ENCODE measurements around the gene HMMR.

The HMMR gene

GRCh38 chr5:163478126-163478981 lies 17.9 kb downstream of the HMMR start:
- Histone ChIP-seq H3K4me1 (ENCODE audit: control insufficient read depth, insufficient read depth, low read length) (no peaks in the 10 kb centered on the region), H3K27me3 (ENCODE audit: control insufficient read depth, insufficient read depth, low read length, poor library complexity, severe bottlenecking) (no peaks in the 10 kb centered on the region), H3K4me3 (ENCODE audit: insufficient read depth, low read depth, low read length) (no peak overlapping the region), H3K9me3 (ENCODE audit: control insufficient read depth, low read length) (no peaks in the 10 kb centered on the region), H3K36me3 (ENCODE audit: control insufficient read depth, insufficient read depth, low read length) (peaks cover 25% of the 10 kb centered on the region), H3K27ac (ENCODE audit: insufficient read depth, low read depth, low read length, poor library complexity, severe bottlenecking) (no peak overlapping the region)
- 88 to 94% methylated on average over 1 of the region's 2 CpGs for WGBS, 2 experiments

GRCh38 chr5:163478982-163479271 lies 18.5 kb downstream of the HMMR start:
- no peaks in the 10 kb centered on the region for H3K4me1 ChIP-seq (ENCODE audit: control insufficient read depth, insufficient read depth, low read length)
- H3K4me3 ChIP-seq (ENCODE audit: insufficient read depth, low read depth, low read length): no peak overlapping the region
- H3K27ac ChIP-seq (ENCODE audit: insufficient read depth, low read depth, low read length, poor library complexity, severe bottlenecking): no peak overlapping the region
- no peaks in the 10 kb centered on the region for H3K27me3 ChIP-seq (ENCODE audit: control insufficient read depth, insufficient read depth, low read length, poor library complexity, severe bottlenecking)
- H3K9me3 ChIP-seq (ENCODE audit: control insufficient read depth, low read length): no peaks in the 10 kb centered on the region
- peaks cover 25% of the 10 kb centered on the region for H3K36me3 ChIP-seq (ENCODE audit: control insufficient read depth, insufficient read depth, low read length)
- WGBS, 2 experiments: 100% methylated on average over 1 of the region's 1 CpG

GRCh38 chr5:163489055-163489744 lies 28.8 kb downstream of the HMMR start:
- 86 to 88% methylated on average over 6 of the region's 6 CpGs for WGBS, 2 experiments
- H3K36me3 ChIP-seq (ENCODE audit: control insufficient read depth, insufficient read depth, low read length): peaks cover 29% of the 10 kb centered on the region
- peaks cover 4% of the 10 kb centered on the region for H3K4me1 ChIP-seq (ENCODE audit: control insufficient read depth, insufficient read depth, low read length)
- no peaks in the 10 kb centered on the region for H3K27me3 ChIP-seq (ENCODE audit: control insufficient read depth, insufficient read depth, low read length, poor library complexity, severe bottlenecking)
- no peaks in the 10 kb centered on the region for H3K9me3 ChIP-seq (ENCODE audit: control insufficient read depth, low read length)
- H3K4me3 ChIP-seq (ENCODE audit: insufficient read depth, low read depth, low read length): no peak overlapping the region
- no peak overlapping the region for H3K27ac ChIP-seq (ENCODE audit: insufficient read depth, low read depth, low read length, poor library complexity, severe bottlenecking)

GRCh38 chr5:163489745-163490075 lies 29.3 kb downstream of the HMMR start:
- Histone ChIP-seq H3K27ac (ENCODE audit: insufficient read depth, low read depth, low read length, poor library complexity, severe bottlenecking) (no peak overlapping the region), H3K36me3 (ENCODE audit: control insufficient read depth, insufficient read depth, low read length) (peaks cover 26% of the 10 kb centered on the region)

GRCh38 chr5:163496286-163496685 lies 35.9 kb downstream of the HMMR start:
- WGBS, 2 experiments: 86 to 92% methylated on average over 1 of the region's 1 CpG
- Histone ChIP-seq H3K9me3 (ENCODE audit: control insufficient read depth, low read length) (no peaks in the 10 kb centered on the region), H3K36me3 (ENCODE audit: control insufficient read depth, insufficient read depth, low read length) (no peaks in the 10 kb centered on the region), H3K27me3 (ENCODE audit: control insufficient read depth, insufficient read depth, low read length, poor library complexity, severe bottlenecking) (no peaks in the 10 kb centered on the region), H3K4me1 (ENCODE audit: control insufficient read depth, insufficient read depth, low read length) (no peaks in the 10 kb centered on the region), H3K4me3 (ENCODE audit: insufficient read depth, low read depth, low read length) (no peak overlapping the region), H3K27ac (ENCODE audit: insufficient read depth, low read depth, low read length, poor library complexity, severe bottlenecking) (no peak overlapping the region)

More at GRCh38 chr5:163489745-163490075, 29.3 kb downstream of the HMMR start:
- H3K9me3 ChIP-seq (ENCODE audit: control insufficient read depth, low read length): no peaks in the 10 kb centered on the region
- 85 to 91% methylated on average over 3 of the region's 3 CpGs for WGBS, 2 experiments
- no peaks in the 10 kb centered on the region for H3K27me3 ChIP-seq (ENCODE audit: control insufficient read depth, insufficient read depth, low read length, poor library complexity, severe bottlenecking)
- no peak overlapping the region for H3K4me3 ChIP-seq (ENCODE audit: insufficient read depth, low read depth, low read length)
- peaks cover 4% of the 10 kb centered on the region for H3K4me1 ChIP-seq (ENCODE audit: control insufficient read depth, insufficient read depth, low read length)

GRCh38 chr5:163497315-163497714 lies 36.9 kb downstream of the HMMR start:
- Histone ChIP-seq H3K36me3 (ENCODE audit: control insufficient read depth, insufficient read depth, low read length) (no peaks in the 10 kb centered on the region), H3K4me1 (ENCODE audit: control insufficient read depth, insufficient read depth, low read length) (no peaks in the 10 kb centered on the region), H3K4me3 (ENCODE audit: insufficient read depth, low read depth, low read length) (no peak overlapping the region), H3K27ac (ENCODE audit: insufficient read depth, low read depth, low read length, poor library complexity, severe bottlenecking) (no peak overlapping the region), H3K27me3 (ENCODE audit: control insufficient read depth, insufficient read depth, low read length, poor library complexity, severe bottlenecking) (no peaks in the 10 kb centered on the region), H3K9me3 (ENCODE audit: control insufficient read depth, low read length) (no peaks in the 10 kb centered on the region)
- WGBS, 2 experiments: 87 to 95% methylated on average over 3 of the region's 3 CpGs

GRCh38 chr5:163498886-163499285 lies 38.5 kb downstream of the HMMR start:
- WGBS, 2 experiments: 100% methylated on average over 1 of the region's 1 CpG; no CpG with 5 or more reads in 1 of the 2 experiments
- H3K4me3 ChIP-seq (ENCODE audit: insufficient read depth, low read depth, low read length): no peak overlapping the region
- H3K4me1 ChIP-seq (ENCODE audit: control insufficient read depth, insufficient read depth, low read length): peaks cover 5% of the 10 kb centered on the region
- no peak overlapping the region for H3K27ac ChIP-seq (ENCODE audit: insufficient read depth, low read depth, low read length, poor library complexity, severe bottlenecking)
- H3K36me3 ChIP-seq (ENCODE audit: control insufficient read depth, insufficient read depth, low read length): no peaks in the 10 kb centered on the region
- H3K9me3 ChIP-seq (ENCODE audit: control insufficient read depth, low read length): no peaks in the 10 kb centered on the region
- no peaks in the 10 kb centered on the region for H3K27me3 ChIP-seq (ENCODE audit: control insufficient read depth, insufficient read depth, low read length, poor library complexity, severe bottlenecking)

- Histone ChIP-seq H3K27ac (ENCODE audit: insufficient read depth, low read depth, low read length, poor library complexity, severe bottlenecking) (no peak overlapping the region), H3K4me3 (ENCODE audit: insufficient read depth, low read depth, low read length) (no peak overlapping the region), H3K36me3 (ENCODE audit: control insufficient read depth, insufficient read depth, low read length) (no peaks in the 10 kb centered on the region), H3K4me1 (ENCODE audit: control insufficient read depth, insufficient read depth, low read length) (peaks cover 6% of the 10 kb centered on the region), H3K9me3 (ENCODE audit: control insufficient read depth, low read length) (no peaks in the 10 kb centered on the region), H3K27me3 (ENCODE audit: control insufficient read depth, insufficient read depth, low read length, poor library complexity, severe bottlenecking) (no peaks in the 10 kb centered on the region)
- WGBS, 2 experiments: 85 to 86% methylated on average over 7 to 8 of the region's 8 CpGs
Measured at GRCh38 chr5:163502521-163502920, 42.1 kb downstream of the HMMR start.

- peaks cover 9% of the 10 kb centered on the region for H3K4me1 ChIP-seq (ENCODE audit: control insufficient read depth, insufficient read depth, low read length)
- 2 to 3% methylated on average over 15 to 17 of the region's 17 CpGs for WGBS, 2 experiments
Measured at GRCh38 chr5:163503106-163504078, 43.0 kb downstream of the HMMR start.

More at GRCh38 chr5:163503106-163504078, 43.0 kb downstream of the HMMR start:
- H3K4me3 ChIP-seq (ENCODE audit: insufficient read depth, low read depth, low read length): peak overlapping the region; percentile 57
- H3K36me3 ChIP-seq (ENCODE audit: control insufficient read depth, insufficient read depth, low read length): no peaks in the 10 kb centered on the region
- H3K27me3 ChIP-seq (ENCODE audit: control insufficient read depth, insufficient read depth, low read length, poor library complexity, severe bottlenecking): no peaks in the 10 kb centered on the region
- no peaks in the 10 kb centered on the region for H3K9me3 ChIP-seq (ENCODE audit: control insufficient read depth, low read length)
- H3K27ac ChIP-seq (ENCODE audit: insufficient read depth, low read depth, low read length, poor library complexity, severe bottlenecking): peak overlapping the region; percentile 93

Data from ectodermal cell (in vitro differentiated cells).